A673 (cell line): ENCODE data around the gene TTN.

Experiments used
- CTCF ChIP-seq: fragments of 300-800, 200-600 bp; sonication (generic); conservative IDR thresholded peaks from 2 replicates; pipeline ENCODE4 v1.5.1; 2017; ENCODE audit warnings: low read depth, mild to moderate bottlenecking, antibody characterized with exemption, low read length, moderate library complexity, mixed read lengths
- EZH2 ChIP-seq: fragments of 200-600 bp; sonication (generic); IDR thresholded peaks from 2 replicates; pipeline ENCODE4 v1.6.1; 2017; ENCODE audit warnings: borderline replicate concordance, low read depth, mild to moderate bottlenecking, mixed read lengths, antibody characterized with exemption, low read length; ENCODE audit not compliant: poor library complexity, severe bottlenecking

- TF ChIP-seq EZH2, result no peak
- no peak for TF ChIP-seq CTCF
Observed at GRCh38 chr2:178828486-178828881, 21.3 kb upstream of the TTN start.
